Common myeloid progenitor, CD34-positive (primary cell): ENCODE measurements around the gene RESF1. TPM values are rescaled to one million over a fixed set of nuclear protein-coding genes. Genes with fewer than 3 reads are reported as not detected.
A peak's percentile ranks its signal among the peaks of the same experiment; 100 is the strongest.

Experiments used
- CTCF ChIA-PET: fragments of 350-600 bp; sonication (Branson Sonifier 250); formaldehyde crosslinking; loops from one replicate; lab custom pipeline; 2021; ENCODE audit warnings: antibody characterized with exemption; lab: Charles Lee
- POLR2A ChIA-PET: fragments of 350-600 bp; sonication (Branson Sonifier 250); formaldehyde crosslinking; loops from one replicate; lab custom pipeline; 2021; ENCODE audit warnings: antibody characterized with exemption; lab: Charles Lee
- DNase-seq, 3 donors: peaks; one replicate each; pipeline versions ENCODE4 v3.0.0 to v3.0.0-alpha.2; 2013
- H3K27ac ChIP-seq, 2 experiments: 1 replicate in 1 of 2; 2 replicates in 1 of 2; pipeline ENCODE4 v1.7.0; 2013; ENCODE audit warnings: inconsistent platforms in 2 of 2, low read length in 2 of 2, mild to moderate bottlenecking in 2 of 2, low read depth in 1 of 2, moderate library complexity in 1 of 2; ENCODE audit not compliant: severe bottlenecking in 2 of 2, insufficient read depth in 1 of 2, poor library complexity in 1 of 2
- H3K27me3 ChIP-seq, 5 experiments: replicated peaks in 2 of 5; 1 replicate in 3 of 5; 2 replicates in 2 of 5; pipeline versions ENCODE4 v1.6.1 to v1.7.0; 2013; ENCODE audit warnings: low read length in 4 of 5, mild to moderate bottlenecking in 2 of 5, moderate library complexity in 2 of 5, inconsistent platforms in 1 of 5; ENCODE audit not compliant: insufficient read depth in 5 of 5, control insufficient read depth in 4 of 5
- H3K36me3 ChIP-seq, 4 experiments: 1 replicate in 2 of 4; 2 replicates in 2 of 4; pipeline versions ENCODE4 v1.6.1 to v1.7.0; 2013; ENCODE audit warnings: low read length in 3 of 4, control low read depth in 1 of 4, mild to moderate bottlenecking in 1 of 4; ENCODE audit not compliant: control insufficient read depth in 4 of 4, insufficient read depth in 4 of 4
- H3K4me1 ChIP-seq, 4 experiments: 1 replicate in 3 of 4; 2 replicates in 1 of 4; pipeline versions ENCODE4 v1.6.1 to v1.7.1; 2013; ENCODE audit warnings: low read length in 3 of 4, mild to moderate bottlenecking in 3 of 4, control low read depth in 1 of 4, inconsistent platforms in 1 of 4, moderate library complexity in 1 of 4; ENCODE audit not compliant: control insufficient read depth in 4 of 4, insufficient read depth in 4 of 4; ENCODE audit errors: control extremely low read depth in 1 of 4
- H3K4me3 ChIP-seq, 7 experiments: 1 replicate in 4 of 7; 2 replicates in 3 of 7; pipeline versions ENCODE4 v1.5.1 to v1.7.0; 2013; ENCODE audit warnings: mild to moderate bottlenecking in 7 of 7, low read length in 6 of 7, moderate library complexity in 6 of 7, inconsistent platforms in 2 of 7, low read depth in 2 of 7, control low read depth in 1 of 7; ENCODE audit not compliant: insufficient read depth in 4 of 7, control insufficient read depth in 1 of 7; ENCODE audit errors: extremely low read depth in 1 of 7
- H3K9me3 ChIP-seq, 5 experiments: 1 replicate in 4 of 5; 2 replicates in 1 of 5; pipeline versions ENCODE4 v1.6.1 to v1.7.1; 2013; ENCODE audit warnings: low read length in 4 of 5, mild to moderate bottlenecking in 2 of 5, inconsistent platforms in 1 of 5, low read depth in 1 of 5, moderate library complexity in 1 of 5; ENCODE audit not compliant: control insufficient read depth in 4 of 5, insufficient read depth in 2 of 5; ENCODE audit errors: control extremely low read depth in 1 of 5
- WGBS: methylation state at CpG from one replicate; pipeline ENCODE4 v1.1.5; 2013; ENCODE audit not compliant: insufficient coverage; 5-methylcytosine and 5-hydroxymethylcytosine counted together
- polyA plus RNA-seq: library from polyadenylated mRNA; unstranded; fragments of 120-200 nt; gene quantifications from one replicate; pipeline ENCODE4 v1.2.1, GENCODE V29; 2013

RESF1 gene
- polyA plus RNA-seq: 34.9 TPM

GRCh38 chr12:31959161-31959700 is at the start of gene RESF1:
Gene RESF1, plus strand, starts transcription at chr12:31959415. Its CDS starts 21,541 bp downstream, at chr12:31980956.
- Histone ChIP-seq H3K27me3 (no peaks in the 10 kb centered on the region), H3K4me3 (peak within 1 kb of the TSS; percentile 73 to 98 (median 78)), H3K9me3 (peaks cover 0 to 4% (median 2%) of the 10 kb centered on the region in 5 experiments), H3K27ac (peak within 1 kb of the TSS; percentile 61 to 84), H3K4me1 (peaks cover 21 to 32% (median 26%) of the 10 kb centered on the region in 4 experiments), H3K36me3 (peaks cover 5 to 25% (median 17%) of the 10 kb centered on the region in 4 experiments)
- WGBS: 0% methylated on average over 48 of the region's 67 CpGs
- POLR2A ChIA-PET: interaction anchor here (0.7 kb wide), 1 partner anchor 226 kb away, joined by 3 read pairs; no protein-coding TSS in a partner anchor
- CTCF ChIA-PET: interaction anchor here (1.0 to 1.7 kb wide), 5 partner anchors 22 to 306 kb away, joined by 3 to 8 read pairs (median 4); no protein-coding TSS in a partner anchor
- DNase-seq: peak; percentile 87 to 94 (median 92)

- DNase-seq: no peak
- H3K36me3 ChIP-seq: no peaks in the 10 kb centered on the region
- H3K27ac ChIP-seq: no peak overlapping the region
- H3K4me1 ChIP-seq: no peaks in the 10 kb centered on the region
- 86% methylated on average over 1 of the region's 1 CpG for WGBS
- H3K4me3 ChIP-seq: no peak overlapping the region
- ChIA-PET CTCF (no interaction called here), POLR2A (no interaction called here)
- H3K27me3 ChIP-seq: no peaks in the 10 kb centered on the region
- peaks cover 5 to 25% (median 12%) of the 10 kb centered on the region in 5 experiments for H3K9me3 ChIP-seq
Observed at GRCh38 chr12:31914927-31915326, 44.3 kb upstream of the RESF1 start.

GRCh38 chr12:31915446-31915845 is 43.8 kb upstream of the RESF1 start:
- H3K4me1 ChIP-seq: no peaks in the 10 kb centered on the region
- DNase-seq: peak in 2 of 3 donors; percentile 31 to 51
- no peak overlapping the region for H3K4me3 ChIP-seq
- POLR2A ChIA-PET: no interaction called here
- peaks cover 5 to 24% (median 12%) of the 10 kb centered on the region in 5 experiments for H3K9me3 ChIP-seq
- no peaks in the 10 kb centered on the region for H3K36me3 ChIP-seq
- 100% methylated on average over 1 of the region's 3 CpGs for WGBS
- CTCF ChIA-PET: no interaction called here
- no peak overlapping the region for H3K27ac ChIP-seq
- H3K27me3 ChIP-seq: no peaks in the 10 kb centered on the region

GRCh38 chr12:31922341-31923062 is 36.7 kb upstream of the RESF1 start:
- Histone ChIP-seq H3K27ac (no peak overlapping the region), H3K9me3 (peaks cover 0 to 27% (median 20%) of the 10 kb centered on the region in 5 experiments), H3K4me3 (peak overlapping the region in 1 of 7 experiments; percentile 21), H3K36me3 (no peaks in the 10 kb centered on the region), H3K4me1 (no peaks in the 10 kb centered on the region), H3K27me3 (no peaks in the 10 kb centered on the region)
- DNase-seq: peak in 2 of 3 donors; percentile 22 to 35
- ChIA-PET CTCF (no interaction called here), POLR2A (no interaction called here)
- WGBS: 100% methylated on average over 1 of the region's 1 CpG

- ChIA-PET POLR2A (no interaction called here), CTCF (no interaction called here)
- H3K4me3 ChIP-seq: peak overlapping the region in 1 of 7 experiments; percentile 21
- DNase-seq: peak in 2 of 3 donors; percentile 43 to 53
- no peaks in the 10 kb centered on the region for H3K4me1 ChIP-seq
- H3K9me3 ChIP-seq: peaks cover 0 to 27% (median 20%) of the 10 kb centered on the region in 5 experiments
- WGBS: 92% methylated on average over 2 of the region's 2 CpGs
- no peak overlapping the region for H3K27ac ChIP-seq
- H3K27me3 ChIP-seq: no peaks in the 10 kb centered on the region
- no peaks in the 10 kb centered on the region for H3K36me3 ChIP-seq
Observed at GRCh38 chr12:31923063-31923412, 36.2 kb upstream of the RESF1 start.

- DNase-seq: no peak
- Histone ChIP-seq H3K27ac (no peak overlapping the region), H3K36me3 (no peaks in the 10 kb centered on the region), H3K4me1 (no peaks in the 10 kb centered on the region), H3K27me3 (no peaks in the 10 kb centered on the region), H3K9me3 (peaks cover 2 to 21% (median 10%) of the 10 kb centered on the region in 5 experiments), H3K4me3 (no peak overlapping the region)
- POLR2A ChIA-PET: no interaction called here
- CTCF ChIA-PET: no interaction called here
- WGBS: over 99% methylated on average over 8 of the region's 8 CpGs
Observed at GRCh38 chr12:31928246-31929026, 30.8 kb upstream of the RESF1 start.
